Caco-2 (cell line): ENCODE measurements around the gene CACNB2. TPM values are rescaled to one million over a fixed set of nuclear protein-coding genes. Genes with fewer than 3 reads are reported as not detected.

Source experiments
- BruUV-seq: library from RNA; stranded (reverse); fragments of 400-500 nt; replicated peaks from 2 replicates; lab custom pipeline; 2021; lab: Mats Ljungman, UMichigan
- CTCF ChIA-PET: fragments of 300-600 bp; sonication (Branson Sonifier 250); formaldehyde crosslinking; loops from one replicate; lab custom pipeline; 2022; ENCODE audit warnings: antibody characterized with exemption; lab: Charles Lee
- POLR2A ChIA-PET: fragments of 300-600 bp; sonication (Branson Sonifier 250); formaldehyde crosslinking; loops from one replicate; lab custom pipeline; 2022; ENCODE audit warnings: antibody characterized with exemption; lab: Charles Lee
- DNase-seq, 2 experiments: peaks; one replicate each; pipeline versions ENCODE4 v3.0.0 to v3.0.0-alpha.2; 2020 to 2022
- H3K27me3 ChIP-seq: replicated peaks from 2 replicates; pipeline ENCODE4 v1.6.0; 2011; ENCODE audit warnings: low read length; ENCODE audit not compliant: control insufficient read depth, insufficient read depth
- H3K36me3 ChIP-seq: 2 replicates; pipeline ENCODE4 v1.5.1; 2011; ENCODE audit warnings: low read length; ENCODE audit not compliant: control insufficient read depth, insufficient read depth
- H3K4me1 ChIP-seq: fragments of 250-450 bp; sonication (Bioruptor Pico); 2 replicates; pipeline ENCODE4 v1.5.1; 2020; ENCODE audit warnings: mild to moderate bottlenecking
- H3K4me3 ChIP-seq: 2 replicates; pipeline ENCODE4 v1.5.1; 2011; ENCODE audit warnings: low read depth, mild to moderate bottlenecking, control low read depth, low read length
- H3K9me3 ChIP-seq: fragments of 250-450 bp; sonication (Bioruptor Pico); 2 replicates; pipeline ENCODE4 v1.5.1; 2020; ENCODE audit warnings: mild to moderate bottlenecking, moderate library complexity
- H3K27ac Mint-ChIP-seq: one replicate; pipeline ENCODE4 v1.8.0; 2022; ENCODE audit warnings: mixed read lengths; ENCODE audit not compliant: unreplicated experiment
- H3K27me3 Mint-ChIP-seq: one replicate; pipeline ENCODE4 v1.8.0; 2022; ENCODE audit warnings: mixed read lengths; ENCODE audit not compliant: insufficient read depth, unreplicated experiment
- H3K36me3 Mint-ChIP-seq: one replicate; pipeline ENCODE4 v1.8.0; 2022; ENCODE audit warnings: mild to moderate bottlenecking, mixed read lengths; ENCODE audit not compliant: insufficient read depth, unreplicated experiment
- H3K4me1 Mint-ChIP-seq: one replicate; pipeline ENCODE4 v1.8.0; 2022; ENCODE audit warnings: low read depth, mixed read lengths; ENCODE audit not compliant: unreplicated experiment
- H3K4me3 Mint-ChIP-seq: one replicate; pipeline ENCODE4 v1.8.0; 2022; ENCODE audit warnings: mild to moderate bottlenecking, moderate library complexity, mixed read lengths; ENCODE audit not compliant: unreplicated experiment
- H3K9me3 Mint-ChIP-seq: one replicate; pipeline ENCODE4 v1.8.0; 2022; ENCODE audit warnings: mixed read lengths; ENCODE audit not compliant: unreplicated experiment
- CTCF ChIP-seq, 2 experiments: fragments of 200-600 bp in 1 of 2; IDR thresholded peaks; 1 replicate in 1 of 2; 2 replicates in 1 of 2; pipeline versions ENCODE4 v1.5.1 to v1.8.0; 2011 to 2022; ENCODE audit warnings: antibody characterized with exemption in 1 of 2, control low read depth in 1 of 2, inconsistent platforms in 1 of 2, low read depth in 1 of 2, low read length in 1 of 2, mild to moderate bottlenecking in 1 of 2, moderate library complexity in 1 of 2; ENCODE audit not compliant: insufficient read depth in 1 of 2, severe bottlenecking in 1 of 2, unreplicated experiment in 1 of 2
- intact Hi-C: fragments of 100-400 bp; cut with micrococcal nuclease; formaldehyde crosslinking; loops from one replicate; pipeline ENCODE4 v1.10.0; 2022; ENCODE audit not compliant: unreplicated experiment
- total RNA-seq: library from RNA; stranded (reverse); gene quantifications from 2 replicates; pipeline ENCODE4 v1.2.3, GENCODE V29; 2022

CACNB2 gene
- total RNA-seq, 1 experiment from 2014 or later = 0.98 TPM

GRCh38 chr10:18378766-18379165 is 238.5 kb downstream of the CACNB2 start:
- H3K4me3 Mint-ChIP-seq = no peak overlapping the region

GRCh38 chr10:18381679-18382078 is 241.5 kb downstream of the CACNB2 start:
- CTCF ChIA-PET = no interaction called here
- no peak overlapping the region for H3K4me3 Mint-ChIP-seq
- no peak for DNase-seq
- no peaks in the 10 kb centered on the region for H3K27me3 Mint-ChIP-seq
- H3K27me3 ChIP-seq = no peaks in the 10 kb centered on the region
- TF ChIP-seq CTCF (IDR thresholded peaks at IDR 0.05; ENCODE audit: insufficient read depth in 1 of 2, low read depth in 1 of 2, low read length in 1 of 2, severe bottlenecking in 1 of 2, unreplicated experiment in 1 of 2) = no peak
- POLR2A ChIA-PET = no interaction called here
- H3K36me3 Mint-ChIP-seq = no peaks in the 10 kb centered on the region
- intact Hi-C loops = no loop called here
- no peaks in the 10 kb centered on the region for H3K36me3 ChIP-seq
- no peak overlapping the region for H3K4me3 ChIP-seq
- no TSS peak for BruUV-seq
- peaks cover 2% of the 10 kb centered on the region for H3K9me3 Mint-ChIP-seq
- no peaks in the 10 kb centered on the region for H3K4me1 ChIP-seq
- H3K27ac Mint-ChIP-seq = no peak overlapping the region
- H3K4me1 Mint-ChIP-seq = peaks cover 1% of the 10 kb centered on the region
- no peaks in the 10 kb centered on the region for H3K9me3 ChIP-seq

More at GRCh38 chr10:18378766-18379165, 238.5 kb downstream of the CACNB2 start:
- no peaks in the 10 kb centered on the region for H3K9me3 ChIP-seq
- H3K36me3 ChIP-seq = no peaks in the 10 kb centered on the region
- Mint-ChIP-seq H3K9me3 (peaks cover 13% of the 10 kb centered on the region), H3K36me3 (no peaks in the 10 kb centered on the region), H3K27me3 (no peaks in the 10 kb centered on the region), H3K4me1 (peaks cover 10% of the 10 kb centered on the region), H3K27ac (no peak overlapping the region)
- CTCF ChIA-PET = no interaction called here
- intact Hi-C loops = no loop called here
- no TSS peak for BruUV-seq
- no peaks in the 10 kb centered on the region for H3K27me3 ChIP-seq
- POLR2A ChIA-PET = no interaction called here
- no peak for DNase-seq
- H3K4me1 ChIP-seq = no peaks in the 10 kb centered on the region
- H3K4me3 ChIP-seq = no peak overlapping the region
- TF ChIP-seq CTCF (IDR thresholded peaks at IDR 0.05; ENCODE audit: insufficient read depth in 1 of 2, low read depth in 1 of 2, low read length in 1 of 2, severe bottlenecking in 1 of 2, unreplicated experiment in 1 of 2) = no peak

- intact Hi-C loops = no loop called here
- H3K4me3 Mint-ChIP-seq = no peak overlapping the region
- Histone ChIP-seq H3K27me3 (no peaks in the 10 kb centered on the region), H3K4me1 (peaks cover 6% of the 10 kb centered on the region; the same call in 1 of the 2 replicates), H3K9me3 (no peaks in the 10 kb centered on the region), H3K4me3 (no peak overlapping the region), H3K36me3 (no peaks in the 10 kb centered on the region)
- ChIA-PET CTCF (no interaction called here), POLR2A (no interaction called here)
- H3K27ac Mint-ChIP-seq = no peak overlapping the region
- no peak for TF ChIP-seq CTCF (IDR thresholded peaks at IDR 0.05; ENCODE audit: insufficient read depth in 1 of 2, low read depth in 1 of 2, low read length in 1 of 2, severe bottlenecking in 1 of 2, unreplicated experiment in 1 of 2)
- H3K9me3 Mint-ChIP-seq = no peaks in the 10 kb centered on the region
- no peaks in the 10 kb centered on the region for H3K27me3 Mint-ChIP-seq
- H3K36me3 Mint-ChIP-seq = no peaks in the 10 kb centered on the region
- BruUV-seq = no TSS peak
- peaks cover 16% of the 10 kb centered on the region for H3K4me1 Mint-ChIP-seq
- DNase-seq = no peak
Observed at GRCh38 chr10:18397906-18398305, 257.7 kb downstream of the CACNB2 start.
